Type B pancreatic cell (in vitro differentiated cells): ENCODE data around the gene RBM17. TPM values are rescaled to one million over a fixed set of nuclear protein-coding genes. Genes with fewer than 3 reads are reported as not detected.

Experiments
- DNase-seq: peaks from one replicate; pipeline ENCODE4 v3.0.0; 2021; ENCODE audit warnings: mixed read lengths; ENCODE audit not compliant: unreplicated experiment; ENCODE audit errors: extremely low spot score
- H3K27ac Mint-ChIP-seq: 2 replicates; pipeline ENCODE4 v1.8.0; 2021; ENCODE audit warnings: mild to moderate bottlenecking, mixed read lengths
- H3K27me3 Mint-ChIP-seq: 2 replicates; pipeline ENCODE4 v1.8.0; 2021; ENCODE audit warnings: mixed read lengths
- H3K36me3 Mint-ChIP-seq: 2 replicates; pipeline ENCODE4 v1.8.0; 2021; ENCODE audit warnings: mixed read lengths
- H3K4me1 Mint-ChIP-seq: one replicate; pipeline ENCODE4 v1.8.0; 2021; ENCODE audit warnings: mixed read lengths; ENCODE audit not compliant: unreplicated experiment
- H3K4me3 Mint-ChIP-seq: 2 replicates; pipeline ENCODE4 v1.8.0; 2021; ENCODE audit warnings: mild to moderate bottlenecking, mixed read lengths
- H3K9me3 Mint-ChIP-seq: 2 replicates; pipeline ENCODE4 v1.8.0; 2021; ENCODE audit warnings: mixed read lengths
- CTCF ChIP-seq: fragments of 200-600 bp; sonication (generic); conservative IDR thresholded peaks from 2 replicates; pipeline ENCODE4 v1.5.0; 2021; ENCODE audit warnings: antibody characterized with exemption, mild to moderate bottlenecking
- total RNA-seq: library from RNA; stranded (reverse); gene quantifications from 2 replicates; pipeline ENCODE4 v1.2.1, GENCODE V29; 2021; ENCODE audit warnings: low replicate concordance

The RBM17 gene
- total RNA-seq, 1 donor from 2014 or later, result 105 TPM

- H3K4me1 Mint-ChIP-seq, result no peaks in the 10 kb centered on the region
- H3K9me3 Mint-ChIP-seq, result no peaks in the 10 kb centered on the region
- H3K4me3 Mint-ChIP-seq, result no peak overlapping the region
- H3K36me3 Mint-ChIP-seq, result no peaks in the 10 kb centered on the region
- TF ChIP-seq CTCF, result no peak
- peaks cover 42% of the 10 kb centered on the region for H3K27me3 Mint-ChIP-seq
- no peak for DNase-seq
- H3K27ac Mint-ChIP-seq, result no peak overlapping the region
These were observed 17.4 kb upstream of the RBM17 start for GRCh38 chr10:6071181-6072175.

GRCh38 chr10:6072215-6072934 is 16.5 kb upstream of the RBM17 start:
- H3K27me3 Mint-ChIP-seq, result peaks cover 47% of the 10 kb centered on the region
- no peaks in the 10 kb centered on the region for H3K4me1 Mint-ChIP-seq
- H3K4me3 Mint-ChIP-seq, result no peak overlapping the region
- H3K9me3 Mint-ChIP-seq, result no peaks in the 10 kb centered on the region
- no peak for TF ChIP-seq CTCF
- DNase-seq, result no peak
- no peaks in the 10 kb centered on the region for H3K36me3 Mint-ChIP-seq
- no peak overlapping the region for H3K27ac Mint-ChIP-seq

- Mint-ChIP-seq H3K27me3 (peaks cover 44% of the 10 kb centered on the region), H3K27ac (no peak overlapping the region), H3K9me3 (no peaks in the 10 kb centered on the region), H3K4me1 (no peaks in the 10 kb centered on the region), H3K36me3 (no peaks in the 10 kb centered on the region), H3K4me3 (no peak overlapping the region)
- no peak for DNase-seq
- TF ChIP-seq CTCF, result no peak
These were observed 14.1 kb upstream of the RBM17 start for GRCh38 chr10:6074489-6075301.

- peaks cover 39% of the 10 kb centered on the region for H3K27me3 Mint-ChIP-seq
These were observed 11.7 kb upstream of the RBM17 start for GRCh38 chr10:6077071-6077675.

More at GRCh38 chr10:6077071-6077675, 11.7 kb upstream of the RBM17 start:
- Mint-ChIP-seq H3K4me3 (no peak overlapping the region), H3K27ac (no peak overlapping the region), H3K4me1 (no peaks in the 10 kb centered on the region), H3K36me3 (no peaks in the 10 kb centered on the region), H3K9me3 (no peaks in the 10 kb centered on the region)
- no peak for DNase-seq
- TF ChIP-seq CTCF, result no peak
